Measurements from ENCODE around the gene SH3RF3. TPM values are rescaled to one million over a fixed set of nuclear protein-coding genes. Genes with fewer than 3 reads are reported as not detected.

The SH3RF3 gene
- total RNA-seq, 1 donor from 2014 or later = 59.5 TPM

DNA sequence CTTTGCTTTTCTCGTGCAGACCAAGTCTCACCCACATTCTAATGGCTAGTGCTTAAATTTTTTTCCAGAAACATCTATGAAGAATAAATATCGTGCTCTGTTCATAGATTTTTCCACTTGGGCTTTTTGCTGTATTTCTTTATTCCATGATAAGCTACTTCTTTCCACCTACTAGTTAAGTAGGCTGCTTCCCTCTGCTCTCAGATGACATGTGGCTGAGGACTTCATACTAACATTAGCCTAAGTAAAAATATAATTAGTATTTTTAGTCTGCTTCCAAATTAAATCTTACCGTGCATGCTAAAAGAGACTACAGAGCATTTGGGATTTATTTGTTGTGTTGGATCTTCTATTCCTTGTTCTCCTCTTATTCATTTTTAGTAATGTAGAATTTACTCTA, 102.4 kb downstream of the SH3RF3 start:
- no peak for DNase-seq (ENCODE audit: low spot score)
- Mint-ChIP-seq H3K36me3 (ENCODE audit: low read depth) (no peaks in the 10 kb centered on the region), H3K27me3 (ENCODE audit: low read depth) (no peaks in the 10 kb centered on the region), H3K4me3 (ENCODE audit: unreplicated experiment) (no peak overlapping the region), H3K27ac (ENCODE audit: unreplicated experiment) (peak overlapping the region; percentile 63), H3K4me1 (ENCODE audit: low read depth) (peaks cover 59% of the 10 kb centered on the region), H3K9me3 (ENCODE audit: low read depth) (peaks cover 3% of the 10 kb centered on the region)
- TF ChIP-seq, protein P1, sequence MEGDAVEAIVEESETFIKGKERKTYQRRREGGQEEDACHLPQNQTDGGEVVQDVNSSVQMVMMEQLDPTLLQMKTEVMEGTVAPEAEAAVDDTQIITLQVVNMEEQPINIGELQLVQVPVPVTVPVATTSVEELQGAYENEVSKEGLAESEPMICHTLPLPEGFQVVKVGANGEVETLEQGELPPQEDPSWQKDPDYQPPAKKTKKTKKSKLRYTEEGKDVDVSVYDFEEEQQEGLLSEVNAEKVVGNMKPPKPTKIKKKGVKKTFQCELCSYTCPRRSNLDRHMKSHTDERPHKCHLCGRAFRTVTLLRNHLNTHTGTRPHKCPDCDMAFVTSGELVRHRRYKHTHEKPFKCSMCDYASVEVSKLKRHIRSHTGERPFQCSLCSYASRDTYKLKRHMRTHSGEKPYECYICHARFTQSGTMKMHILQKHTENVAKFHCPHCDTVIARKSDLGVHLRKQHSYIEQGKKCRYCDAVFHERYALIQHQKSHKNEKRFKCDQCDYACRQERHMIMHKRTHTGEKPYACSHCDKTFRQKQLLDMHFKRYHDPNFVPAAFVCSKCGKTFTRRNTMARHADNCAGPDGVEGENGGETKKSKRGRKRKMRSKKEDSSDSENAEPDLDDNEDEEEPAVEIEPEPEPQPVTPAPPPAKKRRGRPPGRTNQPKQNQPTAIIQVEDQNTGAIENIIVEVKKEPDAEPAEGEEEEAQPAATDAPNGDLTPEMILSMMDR (IDR thresholded peaks at IDR 0.05) = no peak

DNA sequence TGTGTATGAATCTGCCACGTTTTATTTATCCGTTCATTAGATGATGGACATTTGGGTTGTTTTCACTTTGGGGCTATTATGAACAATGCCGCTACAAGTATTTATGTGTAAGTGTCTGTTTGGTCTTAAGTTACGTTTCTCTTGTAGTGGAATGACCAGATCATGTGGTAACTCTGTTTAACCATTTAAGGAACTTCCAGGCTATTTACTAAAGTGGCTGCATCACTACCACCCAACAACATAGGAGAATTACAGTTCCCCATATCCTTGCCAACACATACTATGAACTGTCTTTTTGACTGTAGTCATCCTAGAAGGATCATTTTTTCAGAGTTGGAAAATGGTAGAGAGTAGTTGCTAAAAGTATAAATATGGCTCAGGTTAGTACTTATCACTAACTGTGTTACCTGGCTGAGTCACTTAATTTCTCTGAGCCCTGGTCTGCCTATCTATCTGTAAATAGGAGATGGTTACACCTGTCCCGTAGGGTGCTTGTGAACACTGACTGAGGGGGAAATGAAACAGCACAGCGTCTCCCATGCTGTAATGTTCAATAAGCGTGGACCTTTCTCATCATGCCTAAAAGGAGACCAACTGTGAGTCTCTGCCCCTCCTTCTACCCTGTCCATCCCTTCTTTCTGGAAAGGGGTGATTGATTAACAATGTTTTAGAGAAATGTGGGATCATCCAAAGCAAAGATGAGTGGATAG, 103.1 kb downstream of the SH3RF3 start:
- Mint-ChIP-seq H3K4me3 (ENCODE audit: unreplicated experiment) (no peak overlapping the region), H3K4me1 (ENCODE audit: low read depth) (peaks cover 64% of the 10 kb centered on the region), H3K27ac (ENCODE audit: unreplicated experiment) (no peak overlapping the region), H3K27me3 (ENCODE audit: low read depth) (no peaks in the 10 kb centered on the region), H3K36me3 (ENCODE audit: low read depth) (no peaks in the 10 kb centered on the region), H3K9me3 (ENCODE audit: low read depth) (peaks cover 3% of the 10 kb centered on the region)
- TF ChIP-seq, protein P1 (IDR thresholded peaks at IDR 0.05) = no peak
- no peak for DNase-seq (ENCODE audit: low spot score)

DNA sequence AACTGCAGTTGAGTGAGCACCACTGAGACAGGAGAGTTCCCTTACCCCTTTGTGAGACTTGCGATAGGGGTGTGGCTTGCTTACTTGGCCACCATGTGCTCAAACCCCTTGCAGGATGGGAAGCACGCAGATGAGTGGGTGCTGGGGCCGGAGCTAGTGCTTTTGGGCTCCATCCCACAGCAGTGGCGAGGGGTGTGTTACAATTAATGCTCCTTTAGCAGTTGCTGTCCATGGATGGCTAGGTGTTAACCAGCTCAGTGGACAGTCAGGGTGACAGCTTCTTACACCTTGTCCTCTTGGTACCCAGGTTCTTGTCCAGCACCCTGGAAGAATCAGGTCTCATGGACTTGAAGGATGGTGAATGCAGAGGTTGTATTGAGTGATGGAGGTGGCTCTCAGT, 103.9 kb downstream of the SH3RF3 start:
- Mint-ChIP-seq H3K4me3 (ENCODE audit: unreplicated experiment) (no peak overlapping the region), H3K9me3 (ENCODE audit: low read depth) (peaks cover 3% of the 10 kb centered on the region), H3K27me3 (ENCODE audit: low read depth) (no peaks in the 10 kb centered on the region), H3K27ac (ENCODE audit: unreplicated experiment) (no peak overlapping the region), H3K36me3 (ENCODE audit: low read depth) (no peaks in the 10 kb centered on the region), H3K4me1 (ENCODE audit: low read depth) (peaks cover 70% of the 10 kb centered on the region)
- TF ChIP-seq, protein P1 (IDR thresholded peaks at IDR 0.05) = no peak
- no peak for DNase-seq (ENCODE audit: low spot score)

DNA sequence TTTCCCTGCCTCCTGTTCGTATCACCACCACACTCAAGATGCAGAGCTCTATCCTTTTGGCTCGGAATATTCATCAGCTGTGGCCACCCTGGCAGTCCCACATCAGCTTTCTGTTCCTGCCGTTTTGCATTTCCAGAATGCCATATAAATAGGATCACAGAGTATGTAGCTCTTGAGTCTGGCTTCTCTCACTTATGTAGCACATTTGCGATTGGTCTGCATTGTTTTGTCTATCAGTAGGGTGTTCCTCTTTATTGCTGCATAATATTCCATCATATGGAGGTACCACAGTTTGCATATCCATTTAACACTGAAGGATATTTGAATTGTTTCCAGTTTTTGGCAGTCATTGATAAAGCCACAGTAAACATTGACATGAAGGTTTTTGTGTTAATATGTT, 104.6 kb downstream of the SH3RF3 start:
- H3K36me3 Mint-ChIP-seq (ENCODE audit: low read depth) = no peaks in the 10 kb centered on the region
- TF ChIP-seq, protein P1 (IDR thresholded peaks at IDR 0.05) = no peak
- no peak overlapping the region for H3K4me3 Mint-ChIP-seq (ENCODE audit: unreplicated experiment)
- H3K9me3 Mint-ChIP-seq (ENCODE audit: low read depth) = peaks cover 3% of the 10 kb centered on the region
- no peak for DNase-seq (ENCODE audit: low spot score)
- H3K27me3 Mint-ChIP-seq (ENCODE audit: low read depth) = no peaks in the 10 kb centered on the region
- peaks cover 69% of the 10 kb centered on the region for H3K4me1 Mint-ChIP-seq (ENCODE audit: low read depth)
- H3K27ac Mint-ChIP-seq (ENCODE audit: unreplicated experiment) = no peak overlapping the region

DNA sequence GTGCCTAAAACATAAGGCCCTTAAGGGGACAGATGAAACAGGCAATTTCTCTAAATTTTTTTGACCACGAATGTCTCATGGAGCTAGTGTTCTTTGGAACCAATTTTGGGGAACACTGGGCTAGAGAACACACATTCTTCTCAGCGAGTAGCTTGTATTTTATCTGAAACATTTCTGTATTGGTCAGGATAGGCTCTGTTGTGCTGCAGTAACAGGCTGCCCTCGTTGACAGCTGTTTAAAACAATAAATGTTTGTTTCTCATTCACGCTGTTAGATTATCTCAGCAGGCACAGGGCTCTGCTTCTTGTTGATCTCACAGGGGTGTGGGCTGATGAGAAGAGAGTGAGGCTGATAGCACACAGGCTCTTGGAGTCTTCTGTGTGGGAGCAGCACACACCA, 105.3 kb downstream of the SH3RF3 start:
- Mint-ChIP-seq H3K27me3 (ENCODE audit: low read depth) (no peaks in the 10 kb centered on the region), H3K9me3 (ENCODE audit: low read depth) (peaks cover 3% of the 10 kb centered on the region), H3K4me3 (ENCODE audit: unreplicated experiment) (no peak overlapping the region), H3K27ac (ENCODE audit: unreplicated experiment) (no peak overlapping the region), H3K36me3 (ENCODE audit: low read depth) (no peaks in the 10 kb centered on the region), H3K4me1 (ENCODE audit: low read depth) (peaks cover 69% of the 10 kb centered on the region)
- TF ChIP-seq, protein P1 (IDR thresholded peaks at IDR 0.05) = no peak
- DNase-seq (ENCODE audit: low spot score) = no peak

Measured in chondrocyte (in vitro differentiated cells).